Adipose tissue (tissue), 3 donors: ENCODE measurements around the gene BPTF. TPM values are rescaled to one million over a fixed set of nuclear protein-coding genes. Genes with fewer than 3 reads are reported as not detected.
"Not testable (repeated sequence)": the region's sequence is repeated elsewhere in the genome, so short reads cannot be mapped to it uniquely, and the experiment has no call there.

Experiments used
- H3K27ac ChIP-seq: one replicate; pipeline ENCODE4 v1.5.1; 2013; ENCODE audit warnings: low read depth, low read length
- WGBS, 3 donors: extraction: QIAGEN DNeasy Blood & Tissue Kit; methylation state at CpG; one replicate each; pipeline ENCODE4 v1.1.7; 2013; 5-methylcytosine and 5-hydroxymethylcytosine counted together
- polyA plus RNA-seq, 3 donors: library from polyadenylated mRNA; stranded (reverse); fragments of 200-250 nt; gene quantifications; one replicate each; pipeline ENCODE4 v1.2.3, GENCODE V29; 2013
- donor health status: healthy with polysubstance abuse.
- donor health status: Bipolar disorder and iron deficiency.
- donor health status: healthy.

BPTF gene
- polyA plus RNA-seq, 3 donors, result 10.6 to 23.1 (median 18.0) TPM

- 89 to 98% (median 93%) methylated on average over 5 of the region's 5 CpGs for WGBS, 3 donors
- H3K27ac ChIP-seq, result no peak overlapping the region
Observed at GRCh38 chr17:67944035-67944434, 118.7 kb downstream of the BPTF start.

- H3K27ac ChIP-seq, result no peak overlapping the region
Observed at GRCh38 chr17:67946513-67946912, 121.2 kb downstream of the BPTF start.

GRCh38 chr17:67947325-67947813 lies 122.1 kb downstream of the BPTF start:
- H3K27ac ChIP-seq, result no peak overlapping the region
- 93 to 96% (median 96%) methylated on average over 5 of the region's 5 CpGs for whole genome bisulfite sequencing, 3 donors

- 94 to 100% (median 97%) methylated on average over 2 of the region's 2 CpGs for WGBS, 3 donors
Observed at GRCh38 chr17:67950945-67951344, 125.6 kb downstream of the BPTF start.

GRCh38 chr17:67959510-67959909 lies 134.2 kb downstream of the BPTF start:
- H3K27ac ChIP-seq, result no peak overlapping the region
- 87 to 92% (median 87%) methylated on average over 3 of the region's 3 CpGs for WGBS, 3 donors

More at GRCh38 chr17:67950945-67951344, 125.6 kb downstream of the BPTF start:
- H3K27ac ChIP-seq, result no peak overlapping the region

- WGBS, 3 donors, result 63 to 70% (median 69%) methylated on average over 3 of the region's 3 CpGs
- H3K27ac ChIP-seq, result not testable (repeated sequence)
Observed at GRCh38 chr17:67960276-67960675, 135.0 kb downstream of the BPTF start.

GRCh38 chr17:67962156-67962555 lies 136.9 kb downstream of the BPTF start:
- 72 to 79% (median 74%) methylated on average over 2 of the region's 2 CpGs for WGBS, 3 donors
- not testable (repeated sequence) for H3K27ac ChIP-seq

GRCh38 chr17:67963145-67963572 lies 137.9 kb downstream of the BPTF start:
- H3K27ac ChIP-seq, result not testable (repeated sequence)
- 0 to 2% (median 0%) methylated on average over 1 of the region's 1 CpG for WGBS, 3 donors

- no peak overlapping the region for H3K27ac ChIP-seq
- WGBS, 3 donors, result 91 to 97% (median 95%) methylated on average over 7 of the region's 7 CpGs
Observed at GRCh38 chr17:67970783-67971182, 145.5 kb downstream of the BPTF start.

GRCh38 chr17:67974185-67974584 lies 148.9 kb downstream of the BPTF start:
- 77 to 89% (median 80%) methylated on average over 9 of the region's 9 CpGs for WGBS, 3 donors
- H3K27ac ChIP-seq, result no peak overlapping the region

- 65 to 70% (median 66%) methylated on average over 8 of the region's 8 CpGs for WGBS, 3 donors
- no peak overlapping the region for H3K27ac ChIP-seq
Observed at GRCh38 chr17:67974598-67975066, 149.3 kb downstream of the BPTF start.

GRCh38 chr17:67976306-67976705 lies 151.0 kb downstream of the BPTF start:
- WGBS, 3 donors, result 94 to 98% (median 97%) methylated on average over 6 of the region's 6 CpGs
- not testable (repeated sequence) for H3K27ac ChIP-seq

- 63 to 90% (median 90%) methylated on average over 2 of the region's 2 CpGs for WGBS, 3 donors
- H3K27ac ChIP-seq, result no peak overlapping the region
Observed at GRCh38 chr17:67980456-67980855, 155.2 kb downstream of the BPTF start.

- H3K27ac ChIP-seq, result not testable (repeated sequence)
- WGBS, 3 donors, result 63 to 67% (median 63%) methylated on average over 3 of the region's 3 CpGs
Observed at GRCh38 chr17:67980883-67981282, 155.6 kb downstream of the BPTF start.

- no peak overlapping the region for H3K27ac ChIP-seq
- 66 to 80% (median 74%) methylated on average over 9 of the region's 9 CpGs for WGBS, 3 donors
Observed at GRCh38 chr17:67982034-67982640, 156.8 kb downstream of the BPTF start.

- 73 to 86% (median 79%) methylated on average over 8 of the region's 8 CpGs for WGBS, 3 donors
- H3K27ac ChIP-seq, result no peak overlapping the region
Observed at GRCh38 chr17:67982686-67983382, 157.5 kb downstream of the BPTF start.

GRCh38 chr17:67983383-67983688 lies 158.0 kb downstream of the BPTF start:
- WGBS, 3 donors, result 80 to 84% (median 83%) methylated on average over 3 of the region's 3 CpGs
- no peak overlapping the region for H3K27ac ChIP-seq

GRCh38 chr17:67990909-67991308 lies 165.6 kb downstream of the BPTF start:
- 93 to 99% (median 97%) methylated on average over 4 of the region's 4 CpGs for WGBS, 3 donors
- no peak overlapping the region for H3K27ac ChIP-seq

GRCh38 chr17:67992548-67993152 lies 167.3 kb downstream of the BPTF start:
- WGBS, 3 donors, result 4 to 10% (median 8%) methylated on average over 18 of the region's 18 CpGs
- no peak overlapping the region for H3K27ac ChIP-seq
